A549 treated with dexamethasone at 1 μM for 4 hours (cell line): ENCODE results near the gene CPA5. TPM values are rescaled to one million over a fixed set of nuclear protein-coding genes. Genes with fewer than 3 reads are reported as not detected.

ENCODE experiments used
- total RNA-seq: library from RNA; stranded (reverse); fragments of 200-300 nt; extraction: Qiagen RNA extraction; gene quantifications from 5 replicates; pipeline ENCODE4 v1.2.3, GENCODE V29; 2022

The CPA5 gene
- total RNA-seq, result not detected in 5 replicates

GRCh38 chr7:130344271-130344866, at the start of gene CPA5:
TSS of gene CPA5 (plus strand) at chr7:130344816. CDS start at chr7:130346486, 1,670 bp downstream.

GRCh38 chr7:130379921-130380860, 35.6 kb downstream of the CPA5 start, which contains the start of gene CPA1:
TSS of gene CPA1 (plus strand) at chr7:130380494. CDS start at chr7:130380521, 27 bp downstream.

Other genes with a start within 250 kb of the CPA5 start
- 14.9 to 19.3 TPM (median 17.3 TPM) in 5 replicates for gene TMEM209, start 139.4 kb upstream of the CPA5 start, total RNA-seq
- not detected in 5 replicates for gene SSMEM1, start 137.0 kb upstream of the CPA5 start, total RNA-seq
- 0.09 to 0.21 TPM (median 0.15 TPM) in 3 of 5 replicates, not detected in the others for gene CPA2, start 78.0 kb upstream of the CPA5 start, total RNA-seq
- gene CPA4, start 51.7 kb upstream of the CPA5 start, total RNA-seq, result 3.7 to 6.3 TPM (median 4.6 TPM) in 5 replicates
- gene CPA1, start 35.7 kb downstream of the CPA5 start, total RNA-seq, result not detected in 5 replicates
- gene CEP41, start 96.2 kb downstream of the CPA5 start, total RNA-seq, result 11.9 to 13.6 TPM (median 13.0 TPM) in 5 replicates
- gene MEST, start 147.3 kb downstream of the CPA5 start, total RNA-seq, result 36.1 to 44.5 TPM (median 42.4 TPM) in 5 replicates